Neural progenitor cell (in vitro differentiated cells): ENCODE measurements around the gene USP2. TPM values are rescaled to one million over a fixed set of nuclear protein-coding genes. Genes with fewer than 3 reads are reported as not detected.

Experiments
- DNase-seq: peaks from one replicate; pipeline ENCODE4 v3.0.0-alpha.2; 2016; ENCODE audit warnings: low spot score
- H2AFZ ChIP-seq: fragments of 200-600 bp; sonication (generic); replicated peaks from 2 replicates; pipeline ENCODE4 v1.6.1; 2016; ENCODE audit warnings: antibody characterized with exemption
- H3F3A ChIP-seq: fragments of 200-600 bp; sonication (generic); 2 replicates; pipeline ENCODE4 v1.6.1; 2016; ENCODE audit warnings: antibody characterized with exemption, low read depth
- H3K27ac ChIP-seq: fragments of 200-600 bp; sonication (generic); 2 replicates; pipeline ENCODE4 v1.5.1; 2016; ENCODE audit warnings: mild to moderate bottlenecking
- H3K27me3 ChIP-seq: fragments of 200-600 bp; sonication (generic); 2 replicates; pipeline ENCODE4 v1.6.1; 2016; ENCODE audit warnings: mild to moderate bottlenecking, moderate library complexity
- H3K36me3 ChIP-seq: fragments of 200-600 bp; sonication (generic); 2 replicates; pipeline ENCODE4 v1.5.1; 2016
- H3K4me1 ChIP-seq: fragments of 200-600 bp; sonication (generic); 2 replicates; pipeline ENCODE4 v1.6.1; 2016; ENCODE audit warnings: mixed run types
- H3K4me2 ChIP-seq: fragments of 200-600 bp; sonication (generic); 2 replicates; pipeline ENCODE4 v1.6.1; 2016
- H3K4me3 ChIP-seq: fragments of 200-600 bp; sonication (generic); 2 replicates; pipeline ENCODE4 v1.5.1; 2016
- H3K79me2 ChIP-seq: fragments of 200-600 bp; sonication (generic); 2 replicates; pipeline ENCODE4 v1.6.1; 2016; ENCODE audit warnings: low read depth
- H3K9ac ChIP-seq: fragments of 200-600 bp; sonication (generic); 2 replicates; pipeline ENCODE4 v1.6.1; 2016
- H3K9me3 ChIP-seq: fragments of 200-600 bp; sonication (generic); 2 replicates; pipeline ENCODE4 v1.5.1; 2016; ENCODE audit warnings: low read depth
- H4K20me1 ChIP-seq: fragments of 200-600 bp; sonication (generic); 2 replicates; pipeline ENCODE4 v1.6.1; 2016; ENCODE audit warnings: low read depth
- H3K27ac Mint-ChIP-seq: 3 replicates; pipeline ENCODE4 v1.8.0; 2021; ENCODE audit warnings: mixed read lengths
- H3K27me3 Mint-ChIP-seq: 2 replicates; pipeline ENCODE4 v1.8.0; 2022; ENCODE audit warnings: low read depth, mild to moderate bottlenecking, inconsistent platforms, moderate library complexity, mixed read lengths; ENCODE audit not compliant: insufficient read depth
- H3K36me3 Mint-ChIP-seq: 3 replicates; pipeline ENCODE4 v1.8.0; 2021; ENCODE audit warnings: mixed read lengths
- H3K4me1 Mint-ChIP-seq: 3 replicates; pipeline ENCODE4 v1.8.0; 2021; ENCODE audit warnings: mixed read lengths
- H3K4me3 Mint-ChIP-seq: 3 replicates; pipeline ENCODE4 v1.8.0; 2021; ENCODE audit warnings: mild to moderate bottlenecking, moderate library complexity, mixed read lengths
- H3K9me3 Mint-ChIP-seq: 3 replicates; pipeline ENCODE4 v1.8.0; 2020; ENCODE audit warnings: mixed read lengths
- CTCF ChIP-seq: fragments of 200-600 bp; sonication (generic); IDR thresholded peaks from 2 replicates; pipeline ENCODE4 v1.5.1; 2017; ENCODE audit warnings: antibody characterized with exemption, mild to moderate bottlenecking
- EZH2 ChIP-seq: fragments of 200-600 bp; sonication (generic); IDR thresholded peaks from 2 replicates; pipeline ENCODE4 v1.6.1; 2017; ENCODE audit warnings: antibody characterized with exemption, mild to moderate bottlenecking, moderate library complexity
- EZH2phosphoT487 ChIP-seq: fragments of 200-600 bp; sonication (generic); IDR thresholded peaks from 2 replicates; pipeline ENCODE4 v1.6.1; 2017; ENCODE audit warnings: antibody characterized with exemption
- total RNA-seq: library from RNA; depleted of rRNA; stranded (reverse); fragments of >200 nt; gene quantifications from 2 replicates; pipeline ENCODE4 v1.2.3, GENCODE V29; 2015; ENCODE audit warnings: low replicate concordance

USP2 gene
- total RNA-seq, 1 donor from 2014 or later, result 2.6 TPM

GRCh38 chr11:119422809-119423508, 41.5 kb upstream of the USP2 start, which contains the start of gene THY1:
TSS of gene THY1 (minus strand) at chr11:119423172. CDS start at chr11:119420905, 2,267 bp downstream.
- H3K27ac Mint-ChIP-seq, result no peak within 1 kb of the TSS
- Histone ChIP-seq H3K27ac (no peak within 1 kb of the TSS), H3K27me3 (no peaks in the 10 kb centered on the region), H4K20me1 (peaks cover 26% of the 10 kb centered on the region), H3K9ac (peak within 1 kb of the TSS; percentile 7), H3K79me2 (peaks cover 29% of the 10 kb centered on the region), H3K9me3 (no peaks in the 10 kb centered on the region), H3K4me1 (peaks cover 16% of the 10 kb centered on the region), H3K4me2 (peak within 1 kb of the TSS; percentile 92), H3K36me3 (no peaks in the 10 kb centered on the region), H2AFZ (peak within 1 kb of the TSS; percentile 82), H3K4me3 (peak within 1 kb of the TSS; percentile 89), H3F3A (peaks cover 14% of the 10 kb centered on the region)
- peaks cover 30% of the 10 kb centered on the region for H3K4me1 Mint-ChIP-seq
- no peaks in the 10 kb centered on the region for H3K9me3 Mint-ChIP-seq
- H3K27me3 Mint-ChIP-seq, result peaks cover 4% of the 10 kb centered on the region
- peak within 1 kb of the TSS; percentile 93 for H3K4me3 Mint-ChIP-seq
- no peak for TF ChIP-seq EZH2
- TF ChIP-seq CTCF, result no peak
- no peak for TF ChIP-seq EZH2phosphoT487
- peaks cover 10% of the 10 kb centered on the region for H3K36me3 Mint-ChIP-seq
- peak; percentile 89 for DNase-seq

DNA sequence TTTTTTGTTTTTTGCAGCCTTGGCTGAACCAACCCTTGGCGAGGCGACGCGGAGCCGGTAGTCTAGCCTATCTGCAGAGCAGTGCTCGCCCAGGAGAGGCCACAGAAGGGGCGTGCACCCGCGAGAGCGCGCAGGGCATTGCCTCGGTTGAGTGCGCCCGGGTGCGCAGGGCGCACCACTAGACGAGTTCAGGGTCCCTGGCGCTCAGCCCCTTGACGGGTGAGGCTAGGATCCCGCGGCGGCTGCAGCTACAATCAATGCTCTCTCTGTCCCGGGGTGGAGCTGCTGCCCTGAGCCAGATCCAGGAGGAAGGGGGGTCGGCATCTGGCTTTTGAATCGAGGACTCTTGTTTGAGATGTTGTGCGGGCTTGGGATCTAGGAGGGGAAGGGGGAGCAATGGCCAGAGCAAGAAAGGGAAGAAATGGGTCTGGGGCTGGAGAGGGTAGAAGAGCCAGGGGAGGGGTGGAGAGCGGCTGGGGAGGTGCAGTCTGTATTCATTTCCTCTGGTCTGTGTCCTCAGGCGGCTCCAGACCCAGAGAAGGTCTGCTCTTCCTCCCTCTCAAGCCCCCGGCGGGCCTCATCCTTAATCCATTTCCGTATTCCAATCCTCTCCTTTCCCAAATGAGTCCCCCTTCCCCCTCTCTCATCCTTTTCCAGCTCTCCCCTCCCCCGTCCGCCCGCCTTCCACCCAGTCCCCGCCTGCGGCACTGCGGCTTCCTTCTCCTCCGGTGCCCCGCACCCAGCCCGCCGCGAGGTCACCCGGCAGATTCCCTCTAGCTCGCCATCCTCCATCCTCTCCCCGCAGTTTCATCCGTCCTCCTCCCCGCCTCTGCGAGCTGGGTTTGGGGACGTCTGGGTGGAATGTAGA, 40.7 kb upstream of the USP2 start:
- Histone ChIP-seq H3K79me2 (peaks cover 29% of the 10 kb centered on the region), H3K4me2 (peak overlapping the region; percentile 92), H3K36me3 (no peaks in the 10 kb centered on the region), H3F3A (peaks cover 14% of the 10 kb centered on the region), H3K9me3 (no peaks in the 10 kb centered on the region), H3K9ac (peak overlapping the region; percentile 7), H3K27me3 (no peaks in the 10 kb centered on the region), H4K20me1 (peaks cover 26% of the 10 kb centered on the region), H3K4me3 (peak overlapping the region; percentile 89), H2AFZ (peak overlapping the region; percentile 82), H3K4me1 (peaks cover 16% of the 10 kb centered on the region), H3K27ac (no peak overlapping the region)
- H3K4me1 Mint-ChIP-seq, result peaks cover 30% of the 10 kb centered on the region
- H3K9me3 Mint-ChIP-seq, result no peaks in the 10 kb centered on the region
- H3K27ac Mint-ChIP-seq, result no peak overlapping the region
- H3K27me3 Mint-ChIP-seq, result peaks cover 4% of the 10 kb centered on the region
- DNase-seq, result peak; percentile 74
- TF ChIP-seq EZH2phosphoT487 (no peak), CTCF (no peak), EZH2 (no peak)
- H3K36me3 Mint-ChIP-seq, result peaks cover 15% of the 10 kb centered on the region
- H3K4me3 Mint-ChIP-seq, result peak overlapping the region; percentile 93

DNA sequence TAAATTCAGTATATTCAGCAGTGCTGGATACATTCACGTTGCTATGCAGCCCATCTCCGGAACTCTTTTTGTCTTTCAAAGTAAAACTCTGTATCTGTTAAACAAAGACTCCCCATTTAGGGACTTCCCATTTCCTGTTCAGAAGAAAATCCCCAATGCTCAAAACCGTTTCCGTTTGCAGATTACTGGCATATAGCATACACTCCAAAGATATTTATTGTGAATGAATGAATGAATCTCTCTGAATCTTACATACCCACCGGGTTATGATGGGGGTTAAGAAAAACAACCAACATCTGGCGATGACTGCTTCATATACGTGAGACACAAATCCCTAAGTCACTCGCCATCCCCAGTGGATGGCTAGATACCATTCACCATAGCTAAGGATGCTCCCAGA, 39.9 kb upstream of the USP2 start:
- H3K9ac ChIP-seq, result no peak overlapping the region
- H3K79me2 ChIP-seq, result peaks cover 29% of the 10 kb centered on the region
- peaks cover 16% of the 10 kb centered on the region for H3K4me1 ChIP-seq
- Mint-ChIP-seq H3K27me3 (peaks cover 6% of the 10 kb centered on the region), H3K36me3 (peaks cover 15% of the 10 kb centered on the region), H3K27ac (no peak overlapping the region), H3K4me3 (peak overlapping the region; percentile 93), H3K4me1 (peaks cover 30% of the 10 kb centered on the region), H3K9me3 (no peaks in the 10 kb centered on the region)
- peaks cover 14% of the 10 kb centered on the region for H3F3A ChIP-seq
- peak overlapping the region; percentile 89 for H3K4me3 ChIP-seq
- H3K36me3 ChIP-seq, result no peaks in the 10 kb centered on the region
- H3K27me3 ChIP-seq, result no peaks in the 10 kb centered on the region
- H4K20me1 ChIP-seq, result peaks cover 26% of the 10 kb centered on the region
- no peak for TF ChIP-seq EZH2phosphoT487
- TF ChIP-seq EZH2, result no peak
- peak overlapping the region; percentile 92 for H3K4me2 ChIP-seq
- H2AFZ ChIP-seq, result no peak overlapping the region
- H3K27ac ChIP-seq, result no peak overlapping the region
- DNase-seq, result no peak
- no peaks in the 10 kb centered on the region for H3K9me3 ChIP-seq
